ENCODE results near the gene BPIFB6. TPM values are rescaled to one million over a fixed set of nuclear protein-coding genes. Genes with fewer than 3 reads are reported as not detected.

Gene BPIFB6
- total and polyA plus RNA-seq, 4 donors = not detected

- no peak for DNase-seq (ENCODE audit: low spot score)
- no peaks in the 10 kb centered on the region for H3K9me3 ChIP-seq (ENCODE audit: control insufficient read depth in 4 of 4, low read length in 3 of 4)
- H3K4me1 ChIP-seq (ENCODE audit: control insufficient read depth in 4 of 4, insufficient read depth in 4 of 4, low read length in 3 of 4) = no peaks in the 10 kb centered on the region
- no peak overlapping the region for H3K9ac ChIP-seq (ENCODE audit: low read depth in 1 of 2, low read length in 2 of 2)
- no peaks in the 10 kb centered on the region for H3K27me3 ChIP-seq (ENCODE audit: control insufficient read depth in 4 of 4, insufficient read depth in 4 of 4, low read length in 3 of 4)
- H3K4me3 ChIP-seq (ENCODE audit: low read depth in 1 of 3, low read length in 3 of 3) = no peak overlapping the region
- TF ChIP-seq REST (IDR thresholded peaks at IDR 0.05) (no peak), HNF4A (conservative IDR thresholded peaks at IDR 0.05) (no peak), CTCF (IDR thresholded peaks at IDR 0.05; ENCODE audit: low read depth, low read length, missing input control) (no peak), TAF1 (conservative IDR thresholded peaks at IDR 0.05) (no peak), EGR1 (IDR thresholded peaks at IDR 0.05; ENCODE audit: low read depth in 2 of 2) (no peak), HNF4G (IDR thresholded peaks at IDR 0.05) (no peak), YY1 (IDR thresholded peaks at IDR 0.05) (no peak), FOXA1 (IDR thresholded peaks at IDR 0.05) (no peak), JUND (IDR thresholded peaks at IDR 0.05) (no peak), GABPA (IDR thresholded peaks at IDR 0.05 in 1 of 2, conservative IDR thresholded peaks at IDR 0.05 in 1 of 2) (no peak), SP1 (IDR thresholded peaks at IDR 0.05) (no peak), NR2F2 (IDR thresholded peaks at IDR 0.05) (no peak), FOXA2 (IDR thresholded peaks at IDR 0.05) (no peak), RAD21 (IDR thresholded peaks at IDR 0.05) (no peak), ATF3 (IDR thresholded peaks at IDR 0.05) (no peak), RXRA (IDR thresholded peaks at IDR 0.05) (no peak)
- TF ChIP-seq, protein P1, sequence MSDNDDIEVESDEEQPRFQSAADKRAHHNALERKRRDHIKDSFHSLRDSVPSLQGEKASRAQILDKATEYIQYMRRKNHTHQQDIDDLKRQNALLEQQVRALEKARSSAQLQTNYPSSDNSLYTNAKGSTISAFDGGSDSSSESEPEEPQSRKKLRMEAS (IDR thresholded peaks at IDR 0.05) = no peak
- TF ChIP-seq, protein P2, sequence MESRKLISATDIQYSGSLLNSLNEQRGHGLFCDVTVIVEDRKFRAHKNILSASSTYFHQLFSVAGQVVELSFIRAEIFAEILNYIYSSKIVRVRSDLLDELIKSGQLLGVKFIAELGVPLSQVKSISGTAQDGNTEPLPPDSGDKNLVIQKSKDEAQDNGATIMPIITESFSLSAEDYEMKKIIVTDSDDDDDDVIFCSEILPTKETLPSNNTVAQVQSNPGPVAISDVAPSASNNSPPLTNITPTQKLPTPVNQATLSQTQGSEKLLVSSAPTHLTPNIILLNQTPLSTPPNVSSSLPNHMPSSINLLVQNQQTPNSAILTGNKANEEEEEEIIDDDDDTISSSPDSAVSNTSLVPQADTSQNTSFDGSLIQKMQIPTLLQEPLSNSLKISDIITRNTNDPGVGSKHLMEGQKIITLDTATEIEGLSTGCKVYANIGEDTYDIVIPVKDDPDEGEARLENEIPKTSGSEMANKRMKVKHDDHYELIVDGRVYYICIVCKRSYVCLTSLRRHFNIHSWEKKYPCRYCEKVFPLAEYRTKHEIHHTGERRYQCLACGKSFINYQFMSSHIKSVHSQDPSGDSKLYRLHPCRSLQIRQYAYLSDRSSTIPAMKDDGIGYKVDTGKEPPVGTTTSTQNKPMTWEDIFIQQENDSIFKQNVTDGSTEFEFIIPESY (IDR thresholded peaks at IDR 0.05) = no peak
- H3K27ac ChIP-seq (ENCODE audit: low read depth in 1 of 2, low read length in 2 of 2) = no peak overlapping the region
- 91% methylated on average over 7 of the region's 7 CpGs for WGBS
- no peaks in the 10 kb centered on the region for H3K36me3 ChIP-seq (ENCODE audit: control insufficient read depth in 4 of 4, insufficient read depth in 3 of 4, low read depth in 1 of 4, low read length in 3 of 4)
Measured at GRCh38 chr20:33054381-33054780, 22.9 kb downstream of the BPIFB6 start.
